HEK293 (cell line): ENCODE measurements around the gene ZNF335.
A peak's percentile ranks its signal among the peaks of the same experiment; 100 is the strongest.

Experiments
- EGR2 ChIP-seq: fragments of 450-650 bp; formaldehyde crosslinking; IDR thresholded peaks from 2 replicates; pipeline ENCODE4 v1.5.1; 2016; ENCODE audit warnings: low read depth, missing biosample characterization, missing genetic modification characterization
- SP7 ChIP-seq: fragments of 450-650 bp; formaldehyde crosslinking; IDR thresholded peaks from 2 replicates; pipeline ENCODE4 v1.5.1; 2016; ENCODE audit warnings: missing biosample characterization, missing genetic modification characterization
- YY1 ChIP-seq: fragments of 450-650 bp; formaldehyde crosslinking; IDR thresholded peaks from 2 replicates; pipeline ENCODE4 v1.5.1; 2018; ENCODE audit warnings: missing biosample characterization, missing genetic modification characterization
- ZFP37 ChIP-seq: fragments of 450-650 bp; formaldehyde crosslinking; IDR thresholded peaks from 2 replicates; pipeline ENCODE4 v1.5.1; 2016; ENCODE audit warnings: missing biosample characterization, missing genetic modification characterization
- ZNF16 ChIP-seq: fragments of 450-650 bp; formaldehyde crosslinking; IDR thresholded peaks from 2 replicates; pipeline ENCODE4 v1.5.1; 2016; ENCODE audit warnings: low read depth, missing biosample characterization, missing genetic modification characterization
- ZNF266 ChIP-seq: fragments of 450-650 bp; formaldehyde crosslinking; IDR thresholded peaks from 2 replicates; pipeline ENCODE4 v1.5.1; 2016; ENCODE audit warnings: missing biosample characterization, missing genetic modification characterization, low read depth
- ZNF354C ChIP-seq: fragments of 450-650 bp; formaldehyde crosslinking; IDR thresholded peaks from 2 replicates; pipeline ENCODE4 v1.5.1; 2016; ENCODE audit warnings: missing biosample characterization, missing genetic modification characterization, low read depth, borderline replicate concordance
- ZNF501 ChIP-seq: fragments of 450-650 bp; formaldehyde crosslinking; IDR thresholded peaks from 2 replicates; pipeline ENCODE4 v1.5.1; 2016; ENCODE audit warnings: missing biosample characterization, missing genetic modification characterization
- ZNF555 ChIP-seq: fragments of 450-650 bp; formaldehyde crosslinking; conservative IDR thresholded peaks from 2 replicates; pipeline ENCODE4 v1.5.1; 2017; ENCODE audit warnings: missing biosample characterization, mild to moderate bottlenecking, missing genetic modification characterization, inconsistent platforms
- ZNF560 ChIP-seq: fragments of 450-650 bp; formaldehyde crosslinking; IDR thresholded peaks from 2 replicates; pipeline ENCODE4 v1.5.1; 2017; ENCODE audit warnings: missing biosample characterization, missing genetic modification characterization, borderline replicate concordance
- ZNF629 ChIP-seq: fragments of 450-650 bp; formaldehyde crosslinking; IDR thresholded peaks from 2 replicates; pipeline ENCODE4 v1.5.1; 2017; ENCODE audit warnings: missing biosample characterization, missing genetic modification characterization
- ZNF670 ChIP-seq: fragments of 450-650 bp; formaldehyde crosslinking; IDR thresholded peaks from 2 replicates; pipeline ENCODE4 v1.5.1; 2016; ENCODE audit warnings: missing biosample characterization, missing genetic modification characterization, low read depth
- ZNF768 ChIP-seq: fragments of 450-650 bp; formaldehyde crosslinking; IDR thresholded peaks from 2 replicates; pipeline ENCODE4 v1.5.1; 2018; ENCODE audit warnings: missing biosample characterization, mild to moderate bottlenecking, missing genetic modification characterization
- ZSCAN23 ChIP-seq: fragments of 450-650 bp; formaldehyde crosslinking; IDR thresholded peaks from 2 replicates; pipeline ENCODE4 v1.5.1; 2016; ENCODE audit warnings: missing biosample characterization, missing genetic modification characterization
- ZXDB ChIP-seq: fragments of 450-650 bp; formaldehyde crosslinking; IDR thresholded peaks from 2 replicates; pipeline ENCODE4 v1.5.1; 2016; ENCODE audit warnings: missing biosample characterization, missing genetic modification characterization
- TF ChIP-seq, protein P1 (sequence below): fragments of 450-650 bp; formaldehyde crosslinking; IDR thresholded peaks from 2 replicates; pipeline ENCODE4 v1.5.1; 2016; ENCODE audit warnings: missing biosample characterization, missing genetic modification characterization
- TF ChIP-seq, protein P2 (sequence below): fragments of 450-650 bp; formaldehyde crosslinking; IDR thresholded peaks from 2 replicates; pipeline ENCODE4 v1.5.1; 2016; ENCODE audit warnings: missing biosample characterization, missing genetic modification characterization
- TF ChIP-seq, protein P3 (sequence below): fragments of 450-650 bp; formaldehyde crosslinking; IDR thresholded peaks from 2 replicates; pipeline ENCODE4 v1.5.1; 2016; ENCODE audit warnings: missing biosample characterization, missing genetic modification characterization
- TF ChIP-seq, protein P4 (sequence below): fragments of 450-650 bp; formaldehyde crosslinking; IDR thresholded peaks from 2 replicates; pipeline ENCODE4; 2016; ENCODE audit warnings: missing biosample characterization, missing genetic modification characterization
- TF ChIP-seq, protein P5 (sequence below): IDR thresholded peaks from 2 replicates; pipeline ENCODE4 v1.6.1; 2011; ENCODE audit warnings: mild to moderate bottlenecking, low read depth, low read length, borderline replicate concordance
- TF ChIP-seq, protein P6 (sequence below): fragments of 450-650 bp; formaldehyde crosslinking; IDR thresholded peaks from 2 replicates; pipeline ENCODE4 v1.5.1; 2016; ENCODE audit warnings: missing biosample characterization, missing genetic modification characterization
- TF ChIP-seq, protein P7 (sequence below): fragments of 450-650 bp; formaldehyde crosslinking; IDR thresholded peaks from 2 replicates; pipeline ENCODE4 v1.5.1; 2016; ENCODE audit warnings: missing biosample characterization, missing genetic modification characterization
- TF ChIP-seq, protein P8 (sequence below): fragments of 450-650 bp; formaldehyde crosslinking; IDR thresholded peaks from 2 replicates; pipeline ENCODE4 v1.5.1; 2016; ENCODE audit warnings: missing biosample characterization, missing genetic modification characterization

Gene ZNF335

DNA sequence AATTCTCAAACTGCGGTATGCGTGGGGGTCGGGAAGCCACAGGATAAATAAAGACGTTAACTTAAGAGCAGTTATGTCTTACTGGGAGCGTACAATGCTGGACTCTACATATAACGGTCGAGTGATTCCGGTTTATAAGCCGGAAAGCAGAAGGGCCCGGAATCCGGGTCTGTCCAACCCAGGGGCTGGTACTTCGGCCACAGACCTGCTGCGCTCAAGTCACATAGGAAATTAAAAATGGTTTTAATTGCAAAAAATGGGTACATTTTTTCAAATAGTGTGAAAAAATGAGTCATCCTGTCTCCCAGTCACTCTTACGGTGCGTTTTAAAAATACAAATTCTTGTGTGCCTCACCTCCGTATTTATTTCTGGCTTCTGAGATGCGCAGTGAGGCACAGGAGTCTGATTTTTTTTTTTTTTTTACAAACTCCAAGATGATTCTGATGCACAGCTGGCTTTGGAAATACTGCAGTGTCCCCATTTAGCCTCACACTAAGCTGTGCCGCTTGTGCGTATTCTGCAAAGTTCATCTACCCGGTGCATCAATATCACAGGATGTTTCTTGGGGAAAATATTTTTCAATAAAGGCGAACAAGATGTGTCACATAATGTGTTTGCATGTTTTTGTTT lies 36.5 kb downstream of the ZNF335 start (continued):
- TF ChIP-seq, protein P1, sequence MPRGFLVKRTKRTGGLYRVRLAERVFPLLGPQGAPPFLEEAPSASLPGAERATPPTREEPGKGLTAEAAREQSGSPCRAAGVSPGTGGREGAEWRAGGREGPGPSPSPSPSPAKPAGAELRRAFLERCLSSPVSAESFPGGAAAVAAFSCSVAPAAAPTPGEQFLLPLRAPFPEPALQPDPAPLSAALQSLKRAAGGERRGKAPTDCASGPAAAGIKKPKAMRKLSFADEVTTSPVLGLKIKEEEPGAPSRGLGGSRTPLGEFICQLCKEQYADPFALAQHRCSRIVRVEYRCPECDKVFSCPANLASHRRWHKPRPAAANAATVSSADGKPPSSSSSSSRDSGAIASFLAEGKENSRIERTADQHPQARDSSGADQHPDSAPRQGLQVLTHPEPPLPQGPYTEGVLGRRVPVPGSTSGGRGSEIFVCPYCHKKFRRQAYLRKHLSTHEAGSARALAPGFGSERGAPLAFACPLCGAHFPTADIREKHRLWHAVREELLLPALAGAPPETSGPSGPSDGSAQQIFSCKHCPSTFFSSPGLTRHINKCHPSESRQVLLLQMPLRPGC (tag by site-specific recombination), result no peak
- TF ChIP-seq ZNF16 (tag by site-specific recombination), result no peak
- TF ChIP-seq, protein P2, sequence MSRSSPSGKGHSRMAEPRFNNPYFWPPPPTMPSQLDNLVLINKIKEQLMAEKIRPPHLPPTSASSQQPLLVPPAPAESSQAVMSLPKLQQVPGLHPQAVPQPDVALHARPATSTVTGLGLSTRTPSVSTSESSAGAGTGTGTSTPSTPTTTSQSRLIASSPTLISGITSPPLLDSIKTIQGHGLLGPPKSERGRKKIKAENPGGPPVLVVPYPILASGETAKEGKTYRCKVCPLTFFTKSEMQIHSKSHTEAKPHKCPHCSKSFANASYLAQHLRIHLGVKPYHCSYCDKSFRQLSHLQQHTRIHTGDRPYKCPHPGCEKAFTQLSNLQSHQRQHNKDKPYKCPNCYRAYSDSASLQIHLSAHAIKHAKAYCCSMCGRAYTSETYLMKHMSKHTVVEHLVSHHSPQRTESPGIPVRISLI (tag by site-specific recombination), result peak; percentile 81
- no peak for TF ChIP-seq ZNF266 (tag by site-specific recombination)
- peak; percentile 26; the same call in 1 of the 2 replicates for TF ChIP-seq ZNF629 (tag by site-specific recombination)
- TF ChIP-seq, protein P3, sequence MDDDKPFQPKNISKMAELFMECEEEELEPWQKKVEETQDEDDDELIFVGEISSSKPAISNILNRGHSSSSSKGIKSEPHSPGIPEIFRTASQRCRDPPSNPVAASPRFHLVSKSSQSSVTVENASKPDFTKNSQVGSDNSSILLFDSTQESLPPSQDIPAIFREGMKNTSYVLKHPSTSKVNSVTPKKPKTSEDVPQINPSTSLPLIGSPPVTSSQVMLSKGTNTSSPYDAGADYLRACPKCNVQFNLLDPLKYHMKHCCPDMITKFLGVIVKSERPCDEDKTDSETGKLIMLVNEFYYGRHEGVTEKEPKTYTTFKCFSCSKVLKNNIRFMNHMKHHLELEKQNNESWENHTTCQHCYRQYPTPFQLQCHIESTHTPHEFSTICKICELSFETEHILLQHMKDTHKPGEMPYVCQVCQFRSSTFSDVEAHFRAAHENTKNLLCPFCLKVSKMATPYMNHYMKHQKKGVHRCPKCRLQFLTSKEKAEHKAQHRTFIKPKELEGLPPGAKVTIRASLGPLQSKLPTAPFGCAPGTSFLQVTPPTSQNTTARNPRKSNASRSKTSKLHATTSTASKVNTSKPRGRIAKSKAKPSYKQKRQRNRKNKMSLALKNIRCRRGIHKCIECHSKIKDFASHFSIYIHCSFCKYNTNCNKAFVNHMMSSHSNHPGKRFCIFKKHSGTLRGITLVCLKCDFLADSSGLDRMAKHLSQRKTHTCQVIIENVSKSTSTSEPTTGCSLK (tag by site-specific recombination), result no peak
- TF ChIP-seq EGR2 (tag by site-specific recombination), result peak; percentile 46
- TF ChIP-seq ZNF768 (tag by site-specific recombination), result no peak
- TF ChIP-seq ZNF555 (tag by site-specific recombination), result no peak
- TF ChIP-seq ZNF670 (tag by site-specific recombination), result no peak
- TF ChIP-seq, protein P4, sequence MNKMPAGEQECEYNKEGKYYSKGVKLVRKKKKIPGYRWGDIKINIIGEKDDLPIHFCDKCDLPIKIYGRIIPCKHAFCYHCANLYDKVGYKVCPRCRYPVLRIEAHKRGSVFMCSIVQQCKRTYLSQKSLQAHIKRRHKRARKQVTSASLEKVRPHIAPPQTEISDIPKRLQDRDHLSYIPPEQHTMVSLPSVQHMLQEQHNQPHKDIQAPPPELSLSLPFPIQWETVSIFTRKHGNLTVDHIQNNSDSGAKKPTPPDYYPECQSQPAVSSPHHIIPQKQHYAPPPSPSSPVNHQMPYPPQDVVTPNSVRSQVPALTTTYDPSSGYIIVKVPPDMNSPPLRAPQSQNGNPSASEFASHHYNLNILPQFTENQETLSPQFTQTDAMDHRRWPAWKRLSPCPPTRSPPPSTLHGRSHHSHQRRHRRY (tag by site-specific recombination), result no peak
- TF ChIP-seq, protein P5, sequence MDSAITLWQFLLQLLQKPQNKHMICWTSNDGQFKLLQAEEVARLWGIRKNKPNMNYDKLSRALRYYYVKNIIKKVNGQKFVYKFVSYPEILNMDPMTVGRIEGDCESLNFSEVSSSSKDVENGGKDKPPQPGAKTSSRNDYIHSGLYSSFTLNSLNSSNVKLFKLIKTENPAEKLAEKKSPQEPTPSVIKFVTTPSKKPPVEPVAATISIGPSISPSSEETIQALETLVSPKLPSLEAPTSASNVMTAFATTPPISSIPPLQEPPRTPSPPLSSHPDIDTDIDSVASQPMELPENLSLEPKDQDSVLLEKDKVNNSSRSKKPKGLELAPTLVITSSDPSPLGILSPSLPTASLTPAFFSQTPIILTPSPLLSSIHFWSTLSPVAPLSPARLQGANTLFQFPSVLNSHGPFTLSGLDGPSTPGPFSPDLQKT, result no peak
- no peak for TF ChIP-seq YY1 (tag by site-specific recombination)
- TF ChIP-seq ZNF501 (tag by site-specific recombination), result no peak
- TF ChIP-seq, protein P6, sequence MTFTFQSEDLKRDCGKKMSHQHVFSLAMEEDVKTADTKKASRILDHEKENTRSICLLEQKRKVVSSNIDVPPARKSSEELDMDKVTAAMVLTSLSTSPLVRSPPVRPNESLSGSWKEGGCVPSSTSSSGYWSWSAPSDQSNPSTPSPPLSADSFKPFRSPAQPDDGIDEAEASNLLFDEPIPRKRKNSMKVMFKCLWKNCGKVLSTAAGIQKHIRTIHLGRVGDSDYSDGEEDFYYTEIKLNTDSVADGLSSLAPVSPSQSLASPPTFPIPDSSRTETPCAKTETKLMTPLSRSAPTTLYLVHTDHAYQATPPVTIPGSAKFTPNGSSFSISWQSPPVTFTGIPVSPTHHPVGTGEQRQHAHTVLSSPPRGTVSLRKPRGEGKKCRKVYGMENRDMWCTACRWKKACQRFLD (tag by site-specific recombination), result no peak
- no peak for TF ChIP-seq ZSCAN23 (tag by site-specific recombination)
- TF ChIP-seq, protein P7, sequence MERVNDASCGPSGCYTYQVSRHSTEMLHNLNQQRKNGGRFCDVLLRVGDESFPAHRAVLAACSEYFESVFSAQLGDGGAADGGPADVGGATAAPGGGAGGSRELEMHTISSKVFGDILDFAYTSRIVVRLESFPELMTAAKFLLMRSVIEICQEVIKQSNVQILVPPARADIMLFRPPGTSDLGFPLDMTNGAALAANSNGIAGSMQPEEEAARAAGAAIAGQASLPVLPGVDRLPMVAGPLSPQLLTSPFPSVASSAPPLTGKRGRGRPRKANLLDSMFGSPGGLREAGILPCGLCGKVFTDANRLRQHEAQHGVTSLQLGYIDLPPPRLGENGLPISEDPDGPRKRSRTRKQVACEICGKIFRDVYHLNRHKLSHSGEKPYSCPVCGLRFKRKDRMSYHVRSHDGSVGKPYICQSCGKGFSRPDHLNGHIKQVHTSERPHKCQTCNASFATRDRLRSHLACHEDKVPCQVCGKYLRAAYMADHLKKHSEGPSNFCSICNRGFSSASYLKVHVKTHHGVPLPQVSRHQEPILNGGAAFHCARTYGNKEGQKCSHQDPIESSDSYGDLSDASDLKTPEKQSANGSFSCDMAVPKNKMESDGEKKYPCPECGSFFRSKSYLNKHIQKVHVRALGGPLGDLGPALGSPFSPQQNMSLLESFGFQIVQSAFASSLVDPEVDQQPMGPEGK, result no peak
- peak; percentile 30 for TF ChIP-seq ZXDB (tag by site-specific recombination)
- no peak for TF ChIP-seq ZFP37
- TF ChIP-seq ZNF560 (tag by site-specific recombination), result no peak
- no peak for TF ChIP-seq ZNF354C (tag by site-specific recombination)
- TF ChIP-seq, protein P8, sequence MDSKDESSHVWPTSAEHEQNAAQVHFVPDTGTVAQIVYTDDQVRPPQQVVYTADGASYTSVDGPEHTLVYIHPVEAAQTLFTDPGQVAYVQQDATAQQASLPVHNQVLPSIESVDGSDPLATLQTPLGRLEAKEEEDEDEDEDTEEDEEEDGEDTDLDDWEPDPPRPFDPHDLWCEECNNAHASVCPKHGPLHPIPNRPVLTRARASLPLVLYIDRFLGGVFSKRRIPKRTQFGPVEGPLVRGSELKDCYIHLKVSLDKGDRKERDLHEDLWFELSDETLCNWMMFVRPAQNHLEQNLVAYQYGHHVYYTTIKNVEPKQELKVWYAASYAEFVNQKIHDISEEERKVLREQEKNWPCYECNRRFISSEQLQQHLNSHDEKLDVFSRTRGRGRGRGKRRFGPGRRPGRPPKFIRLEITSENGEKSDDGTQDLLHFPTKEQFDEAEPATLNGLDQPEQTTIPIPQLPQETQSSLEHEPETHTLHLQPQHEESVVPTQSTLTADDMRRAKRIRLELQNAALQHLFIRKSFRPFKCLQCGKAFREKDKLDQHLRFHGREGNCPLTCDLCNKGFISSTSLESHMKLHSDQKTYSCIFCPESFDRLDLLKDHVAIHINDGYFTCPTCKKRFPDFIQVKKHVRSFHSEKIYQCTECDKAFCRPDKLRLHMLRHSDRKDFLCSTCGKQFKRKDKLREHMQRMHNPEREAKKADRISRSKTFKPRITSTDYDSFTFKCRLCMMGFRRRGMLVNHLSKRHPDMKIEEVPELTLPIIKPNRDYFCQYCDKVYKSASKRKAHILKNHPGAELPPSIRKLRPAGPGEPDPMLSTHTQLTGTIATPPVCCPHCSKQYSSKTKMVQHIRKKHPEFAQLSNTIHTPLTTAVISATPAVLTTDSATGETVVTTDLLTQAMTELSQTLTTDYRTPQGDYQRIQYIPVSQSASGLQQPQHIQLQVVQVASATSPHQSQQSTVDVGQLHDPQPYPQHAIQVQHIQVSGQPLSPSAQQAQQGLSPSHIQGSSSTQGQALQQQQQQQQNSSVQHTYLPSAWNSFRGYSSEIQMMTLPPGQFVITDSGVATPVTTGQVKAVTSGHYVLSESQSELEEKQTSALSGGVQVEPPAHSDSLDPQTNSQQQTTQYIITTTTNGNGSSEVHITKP (tag by site-specific recombination), result peak; percentile 60
- TF ChIP-seq SP7 (tag by site-specific recombination), result peak; percentile 12; the same call in 1 of the 2 replicates
